GM20431 (cell line): ENCODE measurements around the gene EPHB1.

Source experiments
- in situ Hi-C: fragments of 300-500 bp; cut with MseI, MboI; formaldehyde crosslinking; loops from one replicate; pipeline ENCODE4 v1.15.0; 2020; ENCODE audit warnings: low sequenced_read_pairs; ENCODE audit not compliant: unreplicated experiment

Gene EPHB1

DNA sequence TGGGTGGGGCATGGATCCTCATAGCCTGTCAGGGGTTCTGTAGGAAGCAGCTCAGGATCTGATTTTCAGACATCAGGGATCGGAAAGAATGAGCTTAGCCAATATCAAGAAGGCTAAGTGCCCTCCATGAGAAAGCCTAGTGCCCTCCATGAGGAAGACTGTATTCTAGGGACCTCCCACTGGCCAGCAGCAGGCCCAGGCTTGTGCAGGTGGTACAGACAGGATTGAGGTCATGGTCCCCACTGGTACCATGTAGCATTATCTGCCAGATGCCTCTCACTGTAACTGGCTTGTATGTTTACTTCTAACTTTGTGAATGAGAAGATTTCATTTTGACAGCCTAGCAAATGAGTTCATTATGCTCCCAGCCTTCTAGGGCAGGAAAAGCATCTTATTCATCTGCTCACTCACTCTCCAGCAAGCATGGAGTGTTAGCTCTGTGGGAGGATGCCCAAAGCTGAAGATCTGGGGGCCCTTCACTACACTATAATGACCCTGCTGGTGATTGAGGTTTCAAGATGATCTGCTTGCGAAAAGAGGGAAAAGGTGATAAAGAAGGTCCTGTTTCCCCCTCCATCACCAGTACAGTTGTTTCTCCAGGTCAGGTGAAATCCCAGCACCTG is 7.5 kb downstream of the EPHB1 start:
- in situ Hi-C loops: no loop called here

GRCh38 chr3:134803051-134803505 is 8.0 kb downstream of the EPHB1 start:
- in situ Hi-C loops: no loop called here

DNA sequence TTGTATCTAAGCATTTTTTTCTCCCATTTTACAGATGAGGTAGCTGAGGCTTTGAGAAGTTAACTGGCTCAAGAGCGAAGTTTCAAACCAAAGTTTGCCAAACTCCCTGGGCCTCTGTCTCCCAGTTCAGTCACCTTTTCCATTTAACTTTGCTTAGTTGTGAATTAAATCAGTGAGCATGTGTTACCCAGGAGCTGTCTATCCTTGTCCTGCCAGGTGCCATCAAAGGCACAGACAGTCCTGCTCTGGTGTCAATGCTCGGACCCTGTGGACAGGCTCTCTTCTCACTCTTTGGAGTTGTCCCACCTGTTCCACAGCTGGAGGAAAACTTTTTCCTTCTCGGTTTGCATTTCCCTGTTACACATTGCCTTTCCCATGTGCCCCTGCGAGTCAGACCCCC is 8.6 kb downstream of the EPHB1 start:
- in situ Hi-C loops: no loop called here

DNA sequence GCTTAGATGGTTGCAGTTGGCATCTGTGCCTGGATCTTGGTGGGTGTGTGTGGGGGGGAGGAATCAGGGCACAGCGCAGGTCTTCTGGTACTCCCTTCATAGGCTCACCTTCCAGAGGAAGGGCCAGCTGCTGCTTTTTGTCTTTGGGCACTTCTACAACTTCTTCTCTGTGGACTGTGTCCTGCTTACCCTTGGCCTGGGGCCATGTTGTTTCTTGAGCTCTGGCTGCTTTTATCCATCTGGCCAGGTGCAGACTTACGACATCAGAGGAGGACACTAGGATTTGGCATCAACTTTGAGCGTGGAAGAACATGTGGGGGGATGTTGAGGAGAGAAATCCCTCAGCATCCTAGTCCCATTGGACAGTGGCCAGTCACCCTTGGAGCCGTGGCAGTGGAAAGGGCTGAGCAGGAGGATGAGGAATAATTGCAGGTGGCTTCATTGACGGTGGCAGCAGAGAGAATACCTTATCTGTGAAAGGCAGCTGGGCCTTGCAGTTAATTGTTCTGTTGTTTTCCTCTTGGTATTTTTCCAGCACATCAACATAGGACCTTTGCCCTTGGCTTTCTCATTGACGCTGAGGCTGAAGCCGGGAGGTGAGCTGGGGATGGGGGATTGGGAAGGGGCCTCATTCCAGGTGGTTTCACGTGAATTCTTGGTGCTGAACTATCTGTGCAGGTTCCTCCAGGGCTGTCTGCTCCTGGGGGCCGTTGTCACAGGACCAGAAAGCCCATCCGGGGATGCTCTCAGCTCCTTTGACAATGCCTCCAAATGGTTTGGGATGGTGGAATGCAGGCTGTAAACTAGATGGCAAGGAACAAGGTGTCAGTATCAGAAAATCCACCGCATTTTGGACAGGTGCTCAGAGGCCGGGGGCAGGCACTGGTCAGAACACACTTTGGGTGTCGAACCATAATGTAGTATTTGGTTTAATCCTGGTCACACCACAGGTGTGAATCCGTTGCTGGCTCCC is 9.7 kb downstream of the EPHB1 start:
- in situ Hi-C loops: no loop called here

GRCh38 chr3:134807189-134807588 is 12.1 kb downstream of the EPHB1 start:
- in situ Hi-C loops: no loop called here

- in situ Hi-C loops: no loop called here
These were observed 13.8 kb downstream of the EPHB1 start for GRCh38 chr3:134808835-134809234.

DNA sequence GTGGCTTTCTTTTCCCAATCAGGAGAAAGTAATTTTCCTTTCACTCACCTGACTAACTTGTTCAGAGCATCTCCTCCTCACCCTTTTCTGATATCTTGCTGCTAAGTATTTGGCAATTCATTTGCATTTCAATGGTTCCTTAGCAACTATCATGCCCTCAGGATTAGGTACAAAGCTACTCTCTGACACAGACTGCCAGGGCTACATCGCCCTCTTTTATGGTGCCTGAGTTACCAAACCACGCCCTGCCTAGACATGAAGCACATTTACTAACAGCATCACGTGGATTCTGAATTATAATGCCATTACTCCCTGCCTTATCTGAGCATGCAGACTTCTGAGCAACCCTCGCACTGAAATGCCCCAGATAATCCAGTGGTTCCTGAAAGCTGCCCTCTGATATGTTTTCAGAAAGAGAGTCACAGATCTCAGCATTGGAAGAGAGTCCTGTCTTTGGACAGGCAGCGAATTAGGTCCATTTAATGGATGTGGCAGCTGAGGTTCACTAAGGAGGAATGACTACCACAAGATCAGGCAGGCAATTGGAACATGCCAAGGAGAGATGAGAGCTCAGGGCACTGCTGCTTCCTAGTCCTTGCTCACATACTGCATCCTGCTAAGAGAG is 14.5 kb downstream of the EPHB1 start:
- in situ Hi-C loops: no loop called here

DNA sequence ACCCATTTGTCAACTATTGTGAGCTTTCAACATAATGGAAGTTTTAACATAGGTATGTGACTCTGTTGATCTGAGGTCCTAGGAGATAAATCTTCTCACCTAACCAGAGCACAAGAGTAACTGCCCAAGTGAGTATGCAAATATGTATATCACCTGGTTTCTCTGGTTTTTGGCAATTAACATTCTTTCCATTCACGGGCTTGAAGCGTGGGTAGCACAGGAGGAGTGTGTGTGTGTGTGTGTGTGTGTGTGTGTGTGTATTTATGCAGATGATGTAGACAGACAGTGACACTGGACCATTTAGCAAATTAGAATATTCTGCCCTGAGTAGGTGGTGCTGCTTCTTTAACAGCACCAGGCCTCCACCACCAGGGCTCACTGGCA is 15.0 kb downstream of the EPHB1 start:
- in situ Hi-C loops: no loop called here

- in situ Hi-C loops: no loop called here
These were observed 15.8 kb downstream of the EPHB1 start for GRCh38 chr3:134810850-134811249.

- in situ Hi-C loops: no loop called here
These were observed 18.6 kb downstream of the EPHB1 start for GRCh38 chr3:134813618-134814017.

DNA sequence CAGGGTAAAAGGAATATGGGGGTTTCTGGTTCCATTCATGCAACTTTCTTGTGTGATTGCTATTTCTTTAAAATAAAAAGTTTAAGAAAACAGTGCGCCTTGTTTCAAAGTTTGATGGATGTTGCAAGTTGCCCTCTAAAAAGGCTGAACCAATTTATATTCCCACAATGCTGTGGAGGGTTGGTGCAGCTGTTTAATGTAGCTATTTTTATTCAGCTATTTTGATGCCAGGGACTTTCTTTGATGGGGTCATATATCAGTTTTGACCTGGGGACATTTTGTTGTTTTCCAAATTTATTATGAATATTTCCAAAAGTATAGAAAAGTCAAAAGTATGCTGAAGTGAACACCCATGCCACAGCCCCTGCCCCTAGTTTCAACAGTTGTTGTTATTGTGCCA is 20.5 kb downstream of the EPHB1 start:
- in situ Hi-C loops: no loop called here

DNA sequence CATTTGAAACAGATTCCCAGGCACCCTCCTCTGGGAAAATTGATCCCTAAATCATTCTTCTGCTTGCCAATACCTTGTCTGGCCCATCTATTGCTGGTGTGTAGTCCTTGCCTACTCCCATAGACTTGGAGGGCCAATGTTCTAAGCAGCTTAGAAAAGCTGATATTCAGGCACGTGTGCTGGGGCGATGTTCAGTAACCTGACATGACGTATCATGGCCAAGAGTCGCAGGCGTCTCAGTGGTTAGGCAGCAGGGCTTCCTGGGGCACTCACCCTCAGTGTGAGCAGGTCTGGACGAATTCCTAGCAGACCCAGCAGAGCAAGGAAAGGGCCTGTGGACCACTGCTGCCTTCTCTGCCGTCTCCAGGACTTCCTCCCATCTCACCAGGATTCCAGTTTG is 21.6 kb downstream of the EPHB1 start:
- in situ Hi-C loops: no loop called here

DNA sequence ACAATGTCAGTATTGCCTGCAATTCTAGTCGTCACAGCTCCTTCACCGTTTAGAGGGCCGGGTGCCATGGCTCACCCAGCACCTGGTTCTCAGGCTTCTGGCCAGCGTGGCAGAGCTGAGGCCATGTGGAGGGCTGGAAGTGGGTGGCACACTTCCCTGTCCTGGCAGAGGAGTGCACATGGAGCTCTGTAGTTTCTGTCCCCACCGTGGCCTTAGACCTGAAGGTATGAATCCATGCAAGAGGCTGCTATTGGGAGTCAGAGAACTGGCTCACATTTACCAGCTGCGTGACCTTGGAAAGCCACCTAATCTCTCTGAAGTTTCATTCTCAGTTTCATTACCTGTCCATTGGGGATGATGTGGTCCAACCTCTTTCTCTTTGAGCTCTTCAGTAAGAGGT is 22.2 kb downstream of the EPHB1 start:
- in situ Hi-C loops: no loop called here

GRCh38 chr3:134820994-134821393 is 25.9 kb downstream of the EPHB1 start:
- in situ Hi-C loops: no loop called here

GRCh38 chr3:134822090-134822489 is 27.0 kb downstream of the EPHB1 start:
- in situ Hi-C loops: no loop called here

DNA sequence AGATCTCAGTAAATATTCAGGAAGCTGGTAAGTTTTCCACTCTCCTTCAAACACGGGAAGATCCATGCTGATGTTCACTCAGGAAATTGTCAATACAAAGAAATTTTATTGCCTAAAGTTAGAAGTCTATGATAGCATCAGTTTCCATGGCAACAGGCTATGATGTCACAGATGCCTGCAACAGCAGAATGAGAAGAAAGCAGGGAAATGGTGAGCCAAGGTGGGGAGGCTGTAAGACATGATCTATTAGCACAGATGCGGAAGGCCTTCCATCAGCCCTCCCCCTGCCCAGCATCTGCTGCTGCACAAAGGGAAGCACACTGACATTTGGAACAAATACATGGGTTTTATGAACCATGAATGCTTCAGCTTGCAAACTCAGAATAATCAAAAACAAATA is 28.6 kb downstream of the EPHB1 start:
- in situ Hi-C loops: no loop called here

DNA sequence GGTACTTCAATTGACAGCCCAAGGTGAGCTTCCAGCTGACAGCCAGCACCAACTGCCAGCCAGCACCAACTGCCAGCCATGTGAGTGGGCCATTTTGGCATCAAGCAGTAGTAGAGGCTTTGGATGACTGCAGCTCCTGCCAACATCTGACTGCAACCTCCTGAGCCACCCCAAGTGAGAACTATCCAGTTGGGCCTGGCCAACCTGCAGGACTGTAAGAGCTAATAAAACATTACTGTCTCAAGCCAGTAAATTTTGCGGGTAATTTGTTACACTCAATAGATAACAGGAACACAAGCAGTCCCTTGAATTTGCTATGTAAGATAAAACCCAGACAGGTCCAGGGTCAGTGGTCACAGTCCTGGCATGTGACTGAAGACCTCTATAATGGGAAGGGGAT is 29.7 kb downstream of the EPHB1 start:
- in situ Hi-C loops: no loop called here

DNA sequence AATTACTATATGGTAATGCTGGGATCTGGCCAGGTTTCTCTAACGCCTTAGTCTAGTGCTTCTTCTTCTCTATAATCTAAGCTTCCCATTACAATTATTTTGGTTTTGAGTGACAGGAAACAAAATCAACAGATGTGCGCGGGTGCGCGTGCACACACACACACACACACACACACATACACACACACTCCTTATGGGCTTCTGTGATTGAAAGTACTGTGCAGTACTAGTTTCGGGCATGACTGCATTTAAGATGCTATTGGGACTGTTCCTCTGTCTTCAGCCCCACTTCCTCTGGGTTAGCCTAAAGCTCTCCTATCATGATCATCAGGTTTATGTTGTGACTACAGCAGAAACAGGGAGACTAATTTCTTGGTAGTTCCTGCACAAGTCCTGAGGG is 32.2 kb downstream of the EPHB1 start:
- in situ Hi-C loops: no loop called here

- in situ Hi-C loops: no loop called here
These were observed 34.7 kb downstream of the EPHB1 start for GRCh38 chr3:134829721-134830120.

- in situ Hi-C loops: no loop called here
These were observed 37.5 kb downstream of the EPHB1 start for GRCh38 chr3:134832585-134832984.
